ENCODE data around the gene FAM161B.

FAM161B gene

GRCh38 chr14:73884438-73885190 lies 65.3 kb downstream of the FAM161B start:
- no peak for DNase-seq
- intact Hi-C loops (cut with DNase I), result no loop called here
